IMR-90 (cell line): ENCODE measurements around the gene PHACTR3. TPM values are rescaled to one million over a fixed set of nuclear protein-coding genes. Genes with fewer than 3 reads are reported as not detected.

ENCODE experiments used
- ATAC-seq: fragments of 200-7000 bp; cut with Tn5 transposase; 2 replicates; pipeline ENCODE4 v1.9.1; 2020; ENCODE audit warnings: low read depth, mild to moderate bottlenecking, moderate library complexity
- BruUV-seq: library from RNA; stranded (reverse); fragments of 400-500 nt; replicated peaks from 2 replicates; lab custom pipeline; 2021; lab: Mats Ljungman, UMichigan
- CTCF ChIA-PET: fragments of 300-600 bp; formaldehyde crosslinking; extraction: SDS; loops from one replicate; lab custom pipeline; 2021; ENCODE audit warnings: antibody characterized with exemption; lab: Yijun Ruan, JAX
- POLR2A ChIA-PET: fragments of 300-600 bp; sonication (Branson Sonifier 250); formaldehyde crosslinking; loops from one replicate; lab custom pipeline; 2022; ENCODE audit warnings: antibody characterized with exemption; ENCODE audit not compliant: unreplicated experiment; lab: Charles Lee
- DNase-seq: peaks from one replicate; pipeline ENCODE4 v3.0.0; 2013
- H2AFZ ChIP-seq: replicated peaks from 2 replicates; pipeline ENCODE3; 2013; ENCODE audit warnings: low read length, mild to moderate bottlenecking; ENCODE audit not compliant: poor library complexity
- H2AK5ac ChIP-seq: 2 replicates; pipeline ENCODE4 v1.6.1; 2013; ENCODE audit warnings: low read depth, low read length, inconsistent platforms
- H2AK9ac ChIP-seq: replicated peaks from 2 replicates; pipeline ENCODE3; 2013; ENCODE audit warnings: mild to moderate bottlenecking, low read depth, low read length, moderate library complexity; ENCODE audit not compliant: poor library complexity
- H2BK120ac ChIP-seq: 2 replicates; pipeline ENCODE4 v1.6.1; 2013; ENCODE audit warnings: low read depth, low read length, inconsistent platforms
- H2BK15ac ChIP-seq: 3 replicates; pipeline ENCODE4 v1.6.1; 2013; ENCODE audit warnings: low read depth, low read length, inconsistent platforms
- H2BK20ac ChIP-seq: 2 replicates; pipeline ENCODE4 v1.6.1; 2013; ENCODE audit warnings: low read depth, mild to moderate bottlenecking, inconsistent platforms, low read length, moderate library complexity
- H2BK5ac ChIP-seq: 2 replicates; pipeline ENCODE4 v1.6.1; 2013; ENCODE audit warnings: mild to moderate bottlenecking, low read depth, low read length, inconsistent platforms; ENCODE audit not compliant: poor library complexity, severe bottlenecking
- H3K14ac ChIP-seq: replicated peaks from 2 replicates; pipeline ENCODE4 v1.6.1; 2013; ENCODE audit warnings: low read depth, low read length, inconsistent platforms
- H3K18ac ChIP-seq: 2 replicates; pipeline ENCODE4 v1.6.1; 2013; ENCODE audit warnings: low read depth, low read length, control low read depth
- H3K23ac ChIP-seq: 2 replicates; pipeline ENCODE4 v1.6.1; 2013; ENCODE audit warnings: low read depth, low read length, inconsistent platforms
- H3K27ac ChIP-seq: 2 replicates; pipeline ENCODE4 v1.5.1; 2013; ENCODE audit warnings: mild to moderate bottlenecking, control low read depth, low read length; ENCODE audit not compliant: insufficient read depth
- H3K27me3 ChIP-seq: 2 replicates; pipeline ENCODE4 v1.6.1; 2013; ENCODE audit warnings: low read length; ENCODE audit not compliant: control insufficient read depth, insufficient read depth
- H3K36me3 ChIP-seq: 2 replicates; pipeline ENCODE4 v1.6.1; 2013; ENCODE audit warnings: low read length, mixed read lengths; ENCODE audit not compliant: control insufficient read depth, insufficient read depth
- H3K4ac ChIP-seq: 2 replicates; pipeline ENCODE4 v1.6.1; 2013; ENCODE audit warnings: low read depth, low read length, inconsistent platforms
- H3K4me1 ChIP-seq: 2 replicates; pipeline ENCODE4 v1.6.1; 2013; ENCODE audit warnings: low read length, mixed read lengths; ENCODE audit not compliant: control insufficient read depth, insufficient read depth
- H3K4me2 ChIP-seq: 2 replicates; pipeline ENCODE4 v1.6.1; 2013; ENCODE audit warnings: low read depth, mild to moderate bottlenecking, control low read depth, low read length, moderate library complexity
- H3K4me3 ChIP-seq: 2 replicates; pipeline ENCODE4 v1.5.1; 2013; ENCODE audit warnings: low read depth, mild to moderate bottlenecking, control low read depth, low read length, moderate library complexity; ENCODE audit not compliant: insufficient read depth
- H3K56ac ChIP-seq: 2 replicates; pipeline ENCODE4 v1.6.1; 2013; ENCODE audit warnings: low read length, inconsistent platforms; ENCODE audit not compliant: insufficient read depth; ENCODE audit errors: extremely low read depth
- H3K79me1 ChIP-seq, 2 experiments: 2 replicates each; pipeline ENCODE4 v1.6.1; 2013; ENCODE audit warnings: low read length in 2 of 2, inconsistent platforms in 1 of 2, low read depth in 1 of 2
- H3K9ac ChIP-seq: 2 replicates; pipeline ENCODE4 v1.6.1; 2013; ENCODE audit warnings: low read depth, low read length, control low read depth
- H3K9me1 ChIP-seq: 2 replicates; pipeline ENCODE4 v1.6.1; 2013; ENCODE audit warnings: low read length, inconsistent platforms; ENCODE audit not compliant: insufficient read depth
- H3K9me3 ChIP-seq: 2 replicates; pipeline ENCODE4 v1.6.1; 2013; ENCODE audit warnings: low read length; ENCODE audit not compliant: control insufficient read depth, insufficient read depth
- H4K20me1 ChIP-seq: 2 replicates; pipeline ENCODE4 v1.6.1; 2013; ENCODE audit warnings: low read length, inconsistent platforms; ENCODE audit not compliant: insufficient read depth
- H4K5ac ChIP-seq: 2 replicates; pipeline ENCODE4 v1.6.1; 2013; ENCODE audit warnings: mild to moderate bottlenecking, low read depth, low read length, control low read depth
- H4K8ac ChIP-seq, 2 experiments: 2 replicates each; pipeline ENCODE4 v1.6.1; 2013; ENCODE audit warnings: low read depth in 2 of 2, low read length in 2 of 2, control low read depth in 1 of 2, inconsistent platforms in 1 of 2
- H4K91ac ChIP-seq: 2 replicates; pipeline ENCODE4 v1.6.1; 2013; ENCODE audit warnings: low read depth, low read length, inconsistent platforms; ENCODE audit not compliant: insufficient read depth
- BHLHE40 ChIP-seq: fragments of 150-350 bp; IDR thresholded peaks from 2 replicates; pipeline ENCODE4 v1.6.1; 2016; ENCODE audit warnings: mild to moderate bottlenecking, low read depth, low read length
- CEBPB ChIP-seq: IDR thresholded peaks from 2 replicates; pipeline ENCODE4 v1.6.1; 2012; ENCODE audit warnings: low read depth, low read length, improper control_type of control experiment
- CHD1 ChIP-seq: IDR thresholded peaks from 2 replicates; pipeline ENCODE4 v1.6.1; 2012; ENCODE audit warnings: low read depth, low read length, improper control_type of control experiment
- ELK1 ChIP-seq: fragments of 150-350 bp; IDR thresholded peaks from 2 replicates; pipeline ENCODE4 v1.6.1; 2016; ENCODE audit warnings: low read depth, mild to moderate bottlenecking, low read length, moderate library complexity, borderline replicate concordance
- FOS ChIP-seq: fragments of 150-350 bp; IDR thresholded peaks from 2 replicates; pipeline ENCODE4 v1.6.1; 2016; ENCODE audit warnings: low read depth, low read length
- MAFK ChIP-seq: IDR thresholded peaks from 2 replicates; pipeline ENCODE4 v1.6.1; 2012; ENCODE audit warnings: low read depth, low read length, improper control_type of control experiment
- MAZ ChIP-seq: IDR thresholded peaks from 2 replicates; pipeline ENCODE4 v1.6.1; 2012; ENCODE audit warnings: low read depth, mild to moderate bottlenecking, low read length, improper control_type of control experiment, moderate library complexity, borderline replicate concordance
- MXI1 ChIP-seq: IDR thresholded peaks from 2 replicates; pipeline ENCODE4 v1.6.1; 2012; ENCODE audit warnings: low read depth, mild to moderate bottlenecking, low read length, moderate library complexity, borderline replicate concordance
- NFE2L2 ChIP-seq: fragments of 150-350 bp; IDR thresholded peaks from 2 replicates; pipeline ENCODE4 v1.6.1; 2016; ENCODE audit warnings: low read depth, mild to moderate bottlenecking, low read length
- POLR2A ChIP-seq: IDR thresholded peaks from 2 replicates; pipeline ENCODE4 v1.6.1; 2012; ENCODE audit warnings: mild to moderate bottlenecking, low read depth, low read length
- RAD21 ChIP-seq: IDR thresholded peaks from 2 replicates; pipeline ENCODE4 v1.6.1; 2012; ENCODE audit warnings: low read length, improper control_type of control experiment
- RCOR1 ChIP-seq: IDR thresholded peaks from 2 replicates; pipeline ENCODE4 v1.6.1; 2012; ENCODE audit warnings: mild to moderate bottlenecking, low read length, improper control_type of control experiment; ENCODE audit not compliant: insufficient replicate concordance
- RFX5 ChIP-seq: IDR thresholded peaks from 2 replicates; pipeline ENCODE4 v1.8.0; 2012; ENCODE audit warnings: low read depth, mild to moderate bottlenecking, low read length, moderate library complexity
- SMC3 ChIP-seq: fragments of 150-350 bp; IDR thresholded peaks from 2 replicates; pipeline ENCODE4 v1.6.1; 2016; ENCODE audit warnings: low read depth, mild to moderate bottlenecking, antibody characterized with exemption, low read length, moderate library complexity
- USF2 ChIP-seq: fragments of 150-350 bp; IDR thresholded peaks from 2 replicates; pipeline ENCODE4 v1.6.1; 2017; ENCODE audit warnings: mild to moderate bottlenecking, antibody characterized with exemption, low read length, low read depth
- dilution Hi-C: fragments of 300-500 bp; cut with HindIII; formaldehyde crosslinking; loops from one replicate; pipeline ENCODE4 v1.14.3; 2018; ENCODE audit warnings: low sequenced_read_pairs; ENCODE audit not compliant: unreplicated experiment
- in situ Hi-C: fragments of 300-500 bp; cut with MboI; formaldehyde crosslinking; loops from 3 replicates; pipeline ENCODE4 v1.14.3; 2019; ENCODE audit warnings: low sequenced_read_pairs, inconsistent platforms, mixed read lengths
- intact Hi-C: fragments of 100-400 bp; cut with micrococcal nuclease; formaldehyde crosslinking; loops from 2 replicates; pipeline ENCODE4 v1.10.0; 2022
- polyA plus RNA-seq, 3 experiments: library from polyadenylated mRNA; depleted of rRNA; stranded (reverse); fragments of >200 nt; gene quantifications; 2 replicates each; pipeline ENCODE4 v1.2.3, GENCODE V29; 2012; ENCODE audit warnings: low replicate concordance in 1 of 3
- total RNA-seq: library from RNA; depleted of rRNA; stranded (reverse); fragments of >200 nt; gene quantifications from 2 replicates; pipeline ENCODE4 v1.2.3, GENCODE V29; 2012
- TF ChIP-seq, protein P1 (sequence below): conservative IDR thresholded peaks from 2 replicates; pipeline ENCODE4 v1.5.1; 2012; ENCODE audit warnings: mild to moderate bottlenecking, low read depth, low read length, improper control_type of control experiment

Gene PHACTR3
- total and polyA plus RNA-seq, 2 of the 4 experiments (the other 2 are of a cell fraction), result not detected

GRCh38 chr20:59718071-59718470 lies 113.7 kb downstream of the PHACTR3 start:
- no peak overlapping the region for H3K4me3 ChIP-seq
- H3K79me1 ChIP-seq, result no peaks in the 10 kb centered on the region
- intact Hi-C loops (no loop called here), dilution Hi-C loops (no loop called here), in situ Hi-C loops (no loop called here)
- H3K27ac ChIP-seq, result no peak overlapping the region
- no peak overlapping the region for H3K56ac ChIP-seq
- no peak overlapping the region for H2BK120ac ChIP-seq
- no peaks in the 10 kb centered on the region for H3K36me3 ChIP-seq
- H4K5ac ChIP-seq, result no peak overlapping the region
- H3K4me2 ChIP-seq, result no peak overlapping the region
- H3K23ac ChIP-seq, result no peak overlapping the region
- BruUV-seq, result no TSS peak
- ChIA-PET POLR2A (no interaction called here), CTCF (no interaction called here)
- no peak overlapping the region for H2AK5ac ChIP-seq
- no peak overlapping the region for H4K91ac ChIP-seq
- no peak overlapping the region for H3K14ac ChIP-seq
- no peaks in the 10 kb centered on the region for H4K20me1 ChIP-seq
- no peak overlapping the region for H4K8ac ChIP-seq
- no peak overlapping the region for H3K4ac ChIP-seq
- H3K18ac ChIP-seq, result no peak overlapping the region
- H3K4me1 ChIP-seq, result no peaks in the 10 kb centered on the region
- no peak overlapping the region for H2AK9ac ChIP-seq
- H2BK15ac ChIP-seq, result no peak overlapping the region
- TF ChIP-seq POLR2A, result no peak
- no peak for TF ChIP-seq USF2
- TF ChIP-seq MXI1, result no peak
- TF ChIP-seq CEBPB, result no peak
- no peak for TF ChIP-seq CHD1
- TF ChIP-seq, protein P1, sequence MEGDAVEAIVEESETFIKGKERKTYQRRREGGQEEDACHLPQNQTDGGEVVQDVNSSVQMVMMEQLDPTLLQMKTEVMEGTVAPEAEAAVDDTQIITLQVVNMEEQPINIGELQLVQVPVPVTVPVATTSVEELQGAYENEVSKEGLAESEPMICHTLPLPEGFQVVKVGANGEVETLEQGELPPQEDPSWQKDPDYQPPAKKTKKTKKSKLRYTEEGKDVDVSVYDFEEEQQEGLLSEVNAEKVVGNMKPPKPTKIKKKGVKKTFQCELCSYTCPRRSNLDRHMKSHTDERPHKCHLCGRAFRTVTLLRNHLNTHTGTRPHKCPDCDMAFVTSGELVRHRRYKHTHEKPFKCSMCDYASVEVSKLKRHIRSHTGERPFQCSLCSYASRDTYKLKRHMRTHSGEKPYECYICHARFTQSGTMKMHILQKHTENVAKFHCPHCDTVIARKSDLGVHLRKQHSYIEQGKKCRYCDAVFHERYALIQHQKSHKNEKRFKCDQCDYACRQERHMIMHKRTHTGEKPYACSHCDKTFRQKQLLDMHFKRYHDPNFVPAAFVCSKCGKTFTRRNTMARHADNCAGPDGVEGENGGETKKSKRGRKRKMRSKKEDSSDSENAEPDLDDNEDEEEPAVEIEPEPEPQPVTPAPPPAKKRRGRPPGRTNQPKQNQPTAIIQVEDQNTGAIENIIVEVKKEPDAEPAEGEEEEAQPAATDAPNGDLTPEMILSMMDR, result no peak
- no peak for TF ChIP-seq RAD21
- no peak for TF ChIP-seq ELK1
- TF ChIP-seq NFE2L2, result no peak
- no peak for TF ChIP-seq RFX5
- no peak for TF ChIP-seq SMC3
- TF ChIP-seq FOS, result no peak
- no peak for TF ChIP-seq MAZ
- no peak for TF ChIP-seq MAFK
- TF ChIP-seq BHLHE40, result no peak
- TF ChIP-seq RCOR1, result no peak
- no peak overlapping the region for H2AFZ ChIP-seq
- ATAC-seq (no peak), DNase-seq (no peak)
- H3K9me1 ChIP-seq, result no peaks in the 10 kb centered on the region
- H3K9me3 ChIP-seq, result peaks cover 24% of the 10 kb centered on the region
- no peak overlapping the region for H3K9ac ChIP-seq
- no peak overlapping the region for H2BK20ac ChIP-seq
- H3K27me3 ChIP-seq, result no peaks in the 10 kb centered on the region
- H2BK5ac ChIP-seq, result no peak overlapping the region
